C4-2B (cell line): ENCODE measurements around the gene ETDC.
"Not testable (repeated sequence)": the region's sequence is repeated elsewhere in the genome, so short reads cannot be mapped to it uniquely, and the experiment has no call there.

Experiments used
- CTCF ChIP-seq: fragments of 450-650 bp; conservative IDR thresholded peaks from 2 replicates; pipeline ENCODE4 v1.5.1; 2017; ENCODE audit warnings: mild to moderate bottlenecking
- ZFX ChIP-seq: fragments of 450-650 bp; IDR thresholded peaks from 2 replicates; pipeline ENCODE4 v1.6.1; 2017

- TF ChIP-seq CTCF, ZFX: not testable (repeated sequence)
Measured at GRCh38 chrX:135325036-135325818, 15.9 kb downstream of the ETDC start.
